ENCODE measurements around the gene IMPA2.
"Not testable (repeated sequence)": the region's sequence is repeated elsewhere in the genome, so short reads cannot be mapped to it uniquely, and the experiment has no call there.

The IMPA2 gene

DNA sequence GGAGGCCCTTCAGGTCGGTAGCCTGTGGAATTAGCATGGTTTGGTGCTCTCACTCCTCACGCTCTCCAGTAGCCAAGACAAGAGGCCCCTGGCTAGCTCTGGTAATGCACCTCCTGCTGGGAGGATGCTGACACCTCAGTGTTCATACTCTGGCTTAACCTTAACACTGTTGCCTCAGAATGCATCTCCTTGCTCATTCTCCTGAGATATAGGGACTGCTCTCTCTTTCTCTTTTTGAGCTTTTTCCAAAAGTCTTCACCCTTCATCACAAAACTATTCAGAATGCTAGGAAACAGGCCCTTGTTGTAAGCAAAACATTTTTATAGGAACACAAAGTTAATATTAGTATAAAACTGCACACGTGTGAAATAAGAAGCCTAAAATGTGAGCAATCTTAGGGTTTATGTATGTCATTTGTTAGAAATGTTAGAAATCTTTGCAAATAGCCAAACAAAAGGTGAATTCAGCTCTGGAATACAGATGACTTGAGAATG lies 17.3 kb upstream of the IMPA2 start:
- DNase-seq, result peak; percentile 70

- DNase-seq, result no peak
Measured at GRCh38 chr18:11969904-11970835, 11.1 kb upstream of the IMPA2 start.

GRCh38 chr18:11970836-11971226 lies 10.5 kb upstream of the IMPA2 start:
- not testable (repeated sequence) for DNase-seq

- no peak for DNase-seq
Measured at GRCh38 chr18:11972371-11973174, 8.7 kb upstream of the IMPA2 start.

DNA sequence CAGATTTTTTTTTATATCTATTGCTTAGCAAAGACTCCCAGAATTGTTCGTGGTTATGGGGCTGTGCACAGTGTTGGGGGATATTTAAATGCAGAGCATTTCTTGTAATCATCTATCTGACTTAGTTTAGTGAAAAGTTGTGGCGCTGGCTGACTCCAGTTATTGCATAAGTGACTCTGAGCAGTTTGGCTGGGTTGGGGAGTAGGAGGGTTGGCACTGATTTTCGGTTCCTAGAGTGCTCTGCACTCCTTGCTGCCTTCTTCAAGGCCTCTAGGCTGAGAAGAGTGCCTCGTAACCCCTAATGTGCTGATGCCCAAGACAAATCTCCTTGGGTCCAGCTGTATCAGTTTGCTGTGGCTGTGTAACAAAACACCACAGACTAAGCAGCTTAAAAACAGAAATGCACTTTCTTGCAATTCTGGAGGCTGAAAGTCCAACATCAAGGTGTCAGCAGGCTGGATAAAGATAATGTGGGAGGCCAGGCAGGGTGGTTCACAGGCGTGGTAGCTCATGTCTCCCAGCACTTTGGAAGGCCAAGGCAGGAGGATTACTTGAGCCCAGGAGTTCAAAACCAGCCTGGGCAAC lies 6.5 kb upstream of the IMPA2 start:
- DNase-seq, result no peak

DNA sequence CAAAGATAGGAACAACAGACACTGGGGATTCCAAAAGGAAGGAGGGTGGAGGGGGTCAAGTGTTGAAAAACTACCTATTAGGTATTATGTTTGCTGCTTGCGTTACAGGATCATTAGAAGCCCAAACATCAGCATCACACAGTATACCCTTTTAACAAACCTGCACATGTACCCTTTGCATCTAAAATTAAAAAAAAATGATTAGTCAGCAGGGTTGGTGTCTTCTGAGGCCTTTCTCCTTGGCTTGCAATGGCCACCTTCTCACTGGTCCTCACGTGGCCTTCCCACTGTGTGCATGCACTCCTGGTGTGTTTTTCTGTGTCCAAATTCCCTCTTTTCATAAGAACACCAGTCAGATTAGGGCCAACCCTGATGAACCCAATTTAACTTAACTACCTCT lies 5.6 kb upstream of the IMPA2 start:
- no peak for DNase-seq

GRCh38 chr18:11976315-11977152 lies 4.8 kb upstream of the IMPA2 start:
- DNase-seq, result peak; percentile 78

DNA sequence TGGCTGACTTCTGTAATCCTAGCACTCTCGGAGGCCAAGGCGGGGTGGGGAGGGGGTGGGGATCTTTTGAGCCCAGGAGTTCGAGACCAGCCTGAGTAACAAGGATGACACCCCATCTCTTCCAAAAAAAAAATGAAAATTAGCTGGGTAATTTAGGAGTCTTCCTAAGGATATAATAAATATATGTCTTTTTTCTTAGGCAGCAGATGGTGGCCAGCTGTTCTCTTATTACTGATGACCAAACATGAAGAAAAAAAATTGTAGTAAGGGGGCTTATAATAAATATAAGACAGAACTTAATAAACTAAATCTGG lies 4.2 kb upstream of the IMPA2 start:
- DNase-seq, result no peak

GRCh38 chr18:11978956-11979355 lies 2.4 kb upstream of the IMPA2 start:
- no peak for DNase-seq

DNA sequence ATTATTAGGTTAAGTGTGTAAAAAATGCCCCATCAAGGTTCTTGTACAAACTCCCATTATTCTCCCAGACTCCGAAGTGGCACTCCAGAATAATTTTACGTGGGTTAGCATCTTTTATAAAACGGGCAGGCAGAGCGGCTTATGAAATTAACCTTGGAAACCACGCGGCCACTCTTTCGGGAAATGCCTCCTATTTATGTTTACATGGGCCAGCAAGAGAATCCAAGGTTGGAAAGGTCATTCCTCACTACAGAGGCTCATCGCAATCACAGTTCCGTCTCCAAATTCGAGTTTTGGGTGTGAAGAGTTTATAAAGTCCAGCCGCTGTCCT lies 1.2 kb upstream of the IMPA2 start:
- no peak for DNase-seq

DNA sequence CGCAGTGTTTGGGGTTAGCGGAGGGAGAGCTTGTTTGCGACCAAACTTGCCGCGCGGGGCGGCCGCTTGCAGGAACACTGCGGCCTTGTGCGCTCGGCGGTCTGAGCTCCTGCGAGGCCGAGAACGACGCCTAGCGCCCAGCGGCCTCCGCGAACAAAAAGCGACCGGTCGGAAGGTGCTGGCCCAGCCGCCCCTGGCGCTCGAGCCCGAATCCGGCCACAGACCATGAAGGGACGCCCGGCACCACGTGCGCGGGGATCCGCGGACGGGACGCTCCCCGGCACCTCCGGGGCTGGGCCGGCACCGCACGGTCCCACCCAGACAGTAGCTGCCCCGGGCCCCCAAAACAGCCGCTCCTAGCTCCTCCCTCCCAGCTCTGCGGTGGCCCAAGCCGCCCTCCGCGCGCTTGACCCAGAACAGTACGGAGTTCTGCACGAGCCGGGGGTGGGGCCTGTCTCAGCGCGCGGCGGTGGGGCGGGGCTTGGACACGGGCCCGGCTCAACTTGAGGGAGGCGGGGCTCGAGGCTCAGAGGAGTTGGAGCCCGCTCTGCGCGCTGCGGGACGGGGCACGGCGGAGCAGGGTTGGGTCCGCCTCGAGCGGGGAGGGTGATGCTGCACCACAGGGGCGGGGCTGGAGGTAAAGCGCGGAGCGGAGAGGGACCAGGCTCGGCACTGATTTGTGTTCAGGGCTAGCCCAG lies 664 bp upstream of the IMPA2 start:
- DNase-seq, result peak; percentile 97

GRCh38 chr18:11981543-11982366 lies 448 bp downstream of the IMPA2 start:
- DNase-seq, result no peak

DNA sequence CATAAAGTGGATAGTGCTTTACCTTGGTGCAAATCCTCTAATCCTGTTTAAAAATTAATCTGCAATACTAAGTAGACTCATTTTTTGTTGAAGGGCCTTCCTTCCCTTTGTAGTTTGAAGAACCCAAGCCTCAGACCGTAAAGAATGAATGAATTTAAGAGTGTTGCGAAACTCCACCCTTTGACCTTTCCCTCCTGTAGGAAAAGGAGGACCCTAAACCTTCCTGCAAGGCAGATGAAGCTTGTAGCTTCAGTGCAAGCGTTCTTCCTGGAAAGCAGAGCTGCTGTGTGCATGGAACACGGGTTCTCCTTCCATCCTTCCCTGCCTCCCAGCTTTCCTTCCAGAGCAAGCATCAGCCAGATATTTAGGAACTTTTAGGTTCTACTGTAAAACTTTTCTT lies 1.7 kb downstream of the IMPA2 start:
- DNase-seq, result no peak

DNA sequence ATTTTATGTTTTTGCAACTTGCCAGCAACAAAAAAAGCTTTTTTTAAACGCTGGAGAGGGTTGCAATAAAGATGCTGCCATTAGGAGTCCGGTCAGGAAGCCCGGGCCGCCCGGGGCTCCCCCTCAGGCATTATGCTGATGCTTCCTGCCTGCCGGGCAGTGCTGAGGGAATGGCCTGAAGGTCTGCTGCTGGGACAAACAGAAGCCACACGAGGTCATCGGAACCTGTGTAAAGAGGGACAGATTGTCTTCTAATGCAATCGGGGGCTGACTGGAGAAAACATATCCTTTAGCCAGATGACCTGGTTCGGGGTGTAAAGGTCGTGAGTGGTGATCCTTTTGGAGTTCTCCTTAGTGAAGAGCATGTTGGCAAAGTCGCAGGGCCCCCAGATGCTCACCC lies 2.3 kb downstream of the IMPA2 start:
- no peak for DNase-seq

DNA sequence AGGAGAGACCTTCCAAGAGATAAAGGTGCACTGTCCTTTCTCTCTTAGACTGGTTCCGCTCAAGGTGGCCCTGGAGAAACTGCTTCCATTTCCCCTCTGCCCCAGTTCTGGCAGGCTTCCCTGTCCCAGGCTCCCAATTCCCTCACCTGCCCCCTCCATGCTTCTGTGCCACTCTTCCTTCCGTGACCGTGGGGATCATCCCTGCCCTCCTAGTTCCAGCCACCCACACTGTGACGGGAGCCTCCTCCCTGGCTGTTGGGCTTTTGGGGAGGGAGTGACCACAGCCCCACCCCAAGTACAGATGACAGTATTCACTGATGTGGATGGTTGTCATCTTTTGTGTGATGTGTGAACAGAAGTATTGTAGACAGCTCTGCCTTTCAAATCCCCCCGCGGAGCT lies 2.8 kb downstream of the IMPA2 start:
- no peak for DNase-seq

DNA sequence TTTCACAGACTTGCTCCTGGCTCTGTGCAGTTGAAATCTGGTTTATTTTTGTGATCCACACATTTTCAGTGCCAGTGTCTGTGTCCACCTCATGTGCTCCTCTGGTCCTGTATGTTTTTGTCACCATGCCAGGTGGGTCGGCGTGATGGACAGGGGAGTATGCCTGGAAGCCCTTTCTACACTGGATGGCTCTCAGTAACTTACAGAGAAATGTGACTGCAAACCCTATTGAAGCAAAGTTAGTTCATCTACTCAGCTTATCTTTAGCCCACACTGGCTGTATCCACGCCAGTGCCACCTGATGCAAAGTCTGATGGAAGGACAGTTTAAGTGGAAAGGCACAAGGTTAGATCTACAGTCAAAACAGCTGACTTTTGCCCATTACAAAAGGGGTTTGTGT lies 4.3 kb downstream of the IMPA2 start:
- no peak for DNase-seq

- no peak for DNase-seq
Measured at GRCh38 chr18:11986061-11986460, 4.8 kb downstream of the IMPA2 start.

- peak; percentile 46 for DNase-seq
Measured at GRCh38 chr18:11987527-11987926, 6.2 kb downstream of the IMPA2 start.

GRCh38 chr18:11989174-11989573 lies 7.9 kb downstream of the IMPA2 start:
- no peak for DNase-seq

GRCh38 chr18:11989966-11990380 lies 8.7 kb downstream of the IMPA2 start:
- DNase-seq, result no peak

- no peak for DNase-seq
Measured at GRCh38 chr18:11990539-11990938, 9.2 kb downstream of the IMPA2 start.
